Measurements from ENCODE around the gene ECHS1.
"Not testable (repeated sequence)": the region's sequence is repeated elsewhere in the genome, so short reads cannot be mapped to it uniquely, and the experiment has no call there.

The ECHS1 gene

DNA sequence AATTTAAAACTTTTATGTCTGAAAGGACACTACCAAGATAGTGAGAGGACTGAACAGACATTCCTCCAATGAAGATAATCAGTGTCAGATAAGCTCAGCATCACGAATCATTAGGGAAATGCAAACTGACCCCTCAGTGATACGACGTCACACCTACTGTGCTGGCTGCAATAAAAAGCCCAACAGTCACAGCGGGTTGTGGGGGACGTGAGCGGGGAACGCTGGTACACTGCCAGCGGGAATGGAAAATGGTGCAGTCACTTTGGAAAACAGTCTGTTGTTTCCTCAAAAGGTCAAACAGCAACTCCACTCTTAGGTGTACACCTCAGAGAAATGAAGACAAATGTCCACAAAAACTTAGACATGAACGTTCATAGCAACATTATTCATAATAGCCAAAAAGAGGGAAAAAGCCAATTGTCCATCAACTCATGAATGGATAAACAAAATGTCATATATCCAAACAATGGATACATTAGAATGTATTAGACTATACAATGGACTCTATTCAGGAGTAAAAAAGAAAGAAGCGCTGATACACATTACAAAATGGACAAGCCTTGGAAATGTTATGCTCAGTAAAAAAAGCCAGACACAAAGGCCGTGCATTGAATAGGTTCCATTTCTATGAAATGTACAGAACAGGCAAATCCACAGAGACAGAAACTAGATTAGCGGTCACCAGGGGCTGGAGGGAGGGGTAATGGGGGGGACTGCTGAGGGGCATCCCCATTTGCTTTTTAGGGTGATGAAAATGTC lies 2.4 kb upstream of the ECHS1 start:
- no peak overlapping the region for H3K4me3 ChIP-seq (ENCODE audit: low read depth, low read length)
- TF ChIP-seq, protein P1, sequence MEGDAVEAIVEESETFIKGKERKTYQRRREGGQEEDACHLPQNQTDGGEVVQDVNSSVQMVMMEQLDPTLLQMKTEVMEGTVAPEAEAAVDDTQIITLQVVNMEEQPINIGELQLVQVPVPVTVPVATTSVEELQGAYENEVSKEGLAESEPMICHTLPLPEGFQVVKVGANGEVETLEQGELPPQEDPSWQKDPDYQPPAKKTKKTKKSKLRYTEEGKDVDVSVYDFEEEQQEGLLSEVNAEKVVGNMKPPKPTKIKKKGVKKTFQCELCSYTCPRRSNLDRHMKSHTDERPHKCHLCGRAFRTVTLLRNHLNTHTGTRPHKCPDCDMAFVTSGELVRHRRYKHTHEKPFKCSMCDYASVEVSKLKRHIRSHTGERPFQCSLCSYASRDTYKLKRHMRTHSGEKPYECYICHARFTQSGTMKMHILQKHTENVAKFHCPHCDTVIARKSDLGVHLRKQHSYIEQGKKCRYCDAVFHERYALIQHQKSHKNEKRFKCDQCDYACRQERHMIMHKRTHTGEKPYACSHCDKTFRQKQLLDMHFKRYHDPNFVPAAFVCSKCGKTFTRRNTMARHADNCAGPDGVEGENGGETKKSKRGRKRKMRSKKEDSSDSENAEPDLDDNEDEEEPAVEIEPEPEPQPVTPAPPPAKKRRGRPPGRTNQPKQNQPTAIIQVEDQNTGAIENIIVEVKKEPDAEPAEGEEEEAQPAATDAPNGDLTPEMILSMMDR (IDR thresholded peaks at IDR 0.05; ENCODE audit: low read depth, low read length) = no peak

DNA sequence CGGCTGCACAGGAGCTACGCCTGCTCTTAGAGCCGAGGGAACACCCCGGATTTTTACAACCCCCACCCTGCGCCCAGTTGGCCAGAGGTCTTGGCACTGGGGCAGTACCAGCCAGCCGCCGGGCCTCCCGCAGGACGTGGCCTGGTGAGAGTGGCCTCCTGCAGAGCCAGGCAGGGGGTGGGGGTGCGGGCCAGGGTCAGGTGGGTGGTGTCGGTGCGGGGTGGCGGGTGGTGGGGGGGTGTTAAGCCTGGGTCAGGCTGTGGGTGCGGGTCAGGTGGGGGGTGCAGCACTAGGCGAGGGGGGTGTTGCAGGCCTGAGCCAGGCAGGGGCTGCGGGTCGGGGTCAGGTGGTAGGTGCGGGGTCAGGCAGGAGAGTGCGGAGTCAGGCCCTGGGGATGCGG lies 647 bp downstream of the ECHS1 start:
- TF ChIP-seq, protein P1 (IDR thresholded peaks at IDR 0.05; ENCODE audit: low read depth, low read length) = no peak
- H3K4me3 ChIP-seq (ENCODE audit: low read depth, low read length) = peak overlapping the region; percentile 75

DNA sequence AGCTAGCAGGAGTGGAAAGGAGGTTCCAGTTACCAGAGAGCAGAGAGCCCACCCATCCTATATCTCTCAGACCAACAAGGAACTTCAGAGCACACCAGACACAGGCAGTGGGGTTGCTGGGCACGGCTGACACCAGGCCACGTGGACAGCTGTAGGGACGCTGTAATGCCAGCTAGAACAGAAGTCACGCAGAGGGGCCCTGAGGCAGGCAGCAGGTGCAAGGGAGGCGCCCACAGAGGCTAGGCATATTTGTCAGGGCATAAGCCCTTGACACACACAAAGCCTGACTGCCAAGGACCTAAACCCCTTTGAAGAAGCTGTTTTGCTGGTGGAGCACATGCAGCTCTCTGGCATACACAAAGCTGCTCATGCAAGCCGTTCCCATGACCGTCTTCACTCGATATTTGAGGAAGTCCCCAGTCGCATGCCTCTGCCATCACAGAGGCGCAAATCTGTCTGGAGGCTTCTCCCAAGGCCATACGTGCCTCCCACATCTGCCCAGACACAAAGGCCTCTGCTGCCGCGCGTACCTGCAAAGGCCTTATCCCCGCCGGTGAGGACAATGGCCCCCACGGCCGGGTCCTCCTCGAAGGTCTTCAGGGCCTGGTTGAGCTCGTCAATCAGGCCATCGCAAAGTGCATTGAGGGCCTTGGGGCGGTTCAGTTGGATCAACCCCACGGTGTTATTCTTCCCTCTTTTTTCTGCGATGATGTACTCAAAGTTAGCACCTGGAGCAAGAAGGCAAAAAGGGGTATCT lies 2.9 kb downstream of the ECHS1 start:
- TF ChIP-seq, protein P1 (IDR thresholded peaks at IDR 0.05; ENCODE audit: low read depth, low read length) = no peak
- H3K4me3 ChIP-seq (ENCODE audit: low read depth, low read length) = no peak overlapping the region

DNA sequence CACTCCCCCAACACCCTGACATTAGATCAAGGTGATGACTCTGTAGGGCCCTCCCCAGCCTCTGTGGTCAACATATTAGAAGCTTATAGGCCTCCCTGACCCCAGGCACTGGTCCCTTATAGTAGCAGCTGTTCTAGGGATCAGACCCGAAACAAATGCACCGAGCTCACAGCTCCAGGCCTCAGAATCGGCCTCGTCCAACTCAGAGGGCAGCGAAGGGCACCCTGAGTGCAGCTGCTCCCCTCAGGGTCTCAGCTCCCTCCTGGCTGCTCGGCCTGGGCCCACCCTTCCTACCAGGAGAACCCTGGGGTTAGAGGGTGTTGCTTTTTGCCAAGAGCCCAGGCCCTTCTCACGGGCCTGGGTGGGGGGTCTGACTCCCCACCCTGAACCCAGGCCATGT lies 5.0 kb downstream of the ECHS1 start:
- H3K4me3 ChIP-seq (ENCODE audit: low read depth, low read length) = no peak overlapping the region
- TF ChIP-seq, protein P1 (IDR thresholded peaks at IDR 0.05; ENCODE audit: low read depth, low read length) = no peak

DNA sequence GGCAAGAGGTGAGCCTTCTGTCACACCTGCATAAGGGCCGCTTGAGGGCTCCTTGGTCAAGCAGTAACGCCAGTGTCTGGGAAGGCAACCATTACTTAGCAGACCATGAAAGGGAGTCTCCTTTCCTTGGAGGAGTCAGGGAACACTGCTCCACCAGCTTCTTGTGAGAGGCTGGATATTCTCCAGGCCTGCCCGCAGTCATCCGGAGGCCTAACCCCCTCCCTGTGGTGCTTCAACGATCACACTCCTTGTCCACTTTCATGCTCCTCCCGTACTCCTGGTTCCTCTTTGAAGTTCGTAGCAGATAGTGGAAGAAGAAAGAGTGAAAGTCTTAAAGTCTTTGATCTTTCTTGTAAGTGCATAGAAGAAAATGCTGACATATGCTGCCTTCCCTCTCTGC lies 5.7 kb downstream of the ECHS1 start:
- not testable (repeated sequence) for H3K4me3 ChIP-seq (ENCODE audit: low read depth, low read length)

DNA sequence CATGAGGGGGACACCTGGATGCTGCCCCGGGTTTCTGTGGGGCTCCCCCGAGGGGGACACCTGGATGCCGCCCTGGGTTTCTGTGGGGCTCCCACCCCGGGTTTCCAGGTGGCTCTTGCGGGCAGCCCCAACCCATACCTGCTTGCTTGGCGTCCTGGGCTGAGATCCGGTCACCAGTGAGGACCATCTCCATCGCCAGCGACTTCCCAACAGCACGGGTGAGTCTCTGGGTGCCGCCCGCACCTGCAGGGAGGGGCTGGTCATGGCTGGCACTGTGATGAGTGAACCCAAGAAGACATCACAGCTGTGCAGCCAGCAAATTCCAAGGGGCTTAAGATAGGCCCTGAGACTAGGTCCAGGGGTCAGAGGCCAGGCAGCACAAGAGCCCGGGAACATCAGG lies 6.4 kb downstream of the ECHS1 start:
- TF ChIP-seq, protein P1 (IDR thresholded peaks at IDR 0.05; ENCODE audit: low read depth, low read length) = no peak
- H3K4me3 ChIP-seq (ENCODE audit: low read depth, low read length) = no peak overlapping the region

DNA sequence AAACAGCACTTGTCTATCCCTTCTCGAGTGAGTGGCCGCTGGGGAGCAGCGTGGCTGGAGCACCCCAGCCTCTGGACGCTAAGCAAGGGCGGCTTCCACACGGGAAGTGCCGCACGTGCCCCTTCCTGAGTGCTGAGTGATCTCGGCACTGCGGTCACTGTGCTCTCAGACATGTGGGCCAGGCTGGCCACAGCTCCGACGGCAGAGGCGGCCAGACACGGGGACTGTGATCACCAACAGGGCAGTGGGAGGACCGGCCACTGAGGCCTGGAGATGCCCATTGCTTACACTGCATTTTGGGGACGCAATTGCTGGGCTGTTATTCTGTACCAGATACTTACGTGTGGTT lies 7.0 kb downstream of the ECHS1 start:
- TF ChIP-seq, protein P1 (IDR thresholded peaks at IDR 0.05; ENCODE audit: low read depth, low read length) = no peak
- H3K4me3 ChIP-seq (ENCODE audit: low read depth, low read length) = no peak overlapping the region
